ENCODE measurements around the gene BLM.

BLM gene

DNA sequence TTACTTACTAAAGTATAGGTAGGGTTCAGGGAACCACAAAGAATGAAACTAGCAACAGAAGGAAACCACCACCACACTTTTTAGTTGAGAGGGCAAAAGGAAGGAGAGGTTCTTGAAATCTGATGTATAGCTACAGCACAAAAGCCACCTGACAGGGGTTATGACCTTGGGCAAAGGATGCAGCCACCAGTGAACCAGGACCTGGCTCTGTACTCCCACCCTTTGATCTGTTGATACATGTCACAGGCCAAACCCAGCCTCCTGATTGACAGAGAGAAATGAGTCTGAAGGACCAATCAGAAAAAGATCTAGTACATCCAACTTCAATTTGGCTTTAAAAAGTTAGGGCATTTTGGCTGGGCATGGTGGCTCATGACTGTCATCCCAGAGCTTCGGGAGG lies 20.0 kb upstream of the BLM start:
- no peak for DNase-seq (ENCODE audit: low read depth)
- TF ChIP-seq, protein P1, sequence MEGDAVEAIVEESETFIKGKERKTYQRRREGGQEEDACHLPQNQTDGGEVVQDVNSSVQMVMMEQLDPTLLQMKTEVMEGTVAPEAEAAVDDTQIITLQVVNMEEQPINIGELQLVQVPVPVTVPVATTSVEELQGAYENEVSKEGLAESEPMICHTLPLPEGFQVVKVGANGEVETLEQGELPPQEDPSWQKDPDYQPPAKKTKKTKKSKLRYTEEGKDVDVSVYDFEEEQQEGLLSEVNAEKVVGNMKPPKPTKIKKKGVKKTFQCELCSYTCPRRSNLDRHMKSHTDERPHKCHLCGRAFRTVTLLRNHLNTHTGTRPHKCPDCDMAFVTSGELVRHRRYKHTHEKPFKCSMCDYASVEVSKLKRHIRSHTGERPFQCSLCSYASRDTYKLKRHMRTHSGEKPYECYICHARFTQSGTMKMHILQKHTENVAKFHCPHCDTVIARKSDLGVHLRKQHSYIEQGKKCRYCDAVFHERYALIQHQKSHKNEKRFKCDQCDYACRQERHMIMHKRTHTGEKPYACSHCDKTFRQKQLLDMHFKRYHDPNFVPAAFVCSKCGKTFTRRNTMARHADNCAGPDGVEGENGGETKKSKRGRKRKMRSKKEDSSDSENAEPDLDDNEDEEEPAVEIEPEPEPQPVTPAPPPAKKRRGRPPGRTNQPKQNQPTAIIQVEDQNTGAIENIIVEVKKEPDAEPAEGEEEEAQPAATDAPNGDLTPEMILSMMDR (conservative IDR thresholded peaks at IDR 0.05; ENCODE audit: low read depth, low read length) = no peak
- H3K4me3 ChIP-seq (ENCODE audit: low read length) = no peak overlapping the region

GRCh38 chr15:90698629-90699028 lies 18.5 kb upstream of the BLM start:
- DNase-seq (ENCODE audit: low read depth) = no peak
- H3K4me3 ChIP-seq (ENCODE audit: low read length) = no peak overlapping the region
- TF ChIP-seq, protein P1 (conservative IDR thresholded peaks at IDR 0.05; ENCODE audit: low read depth, low read length) = no peak

DNA sequence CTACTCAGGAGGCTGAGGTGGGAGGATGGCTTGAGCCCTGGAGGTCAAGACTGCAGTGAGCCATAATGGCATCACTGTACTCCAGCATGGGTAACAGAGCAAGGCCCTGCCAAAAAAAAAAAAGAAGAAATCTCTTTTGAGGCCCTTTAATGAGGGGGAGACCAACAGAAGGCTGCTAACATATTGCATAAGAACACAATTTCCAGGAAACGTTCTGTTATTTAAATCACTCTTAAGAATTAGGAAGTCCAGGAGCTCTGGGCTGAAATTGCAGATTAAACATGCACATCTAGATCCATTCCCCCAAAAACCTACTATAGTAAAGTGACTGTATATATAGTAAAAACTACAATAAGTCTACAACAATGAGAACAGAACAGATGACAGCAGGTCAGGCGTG lies 16.1 kb upstream of the BLM start:
- H3K4me3 ChIP-seq (ENCODE audit: low read length) = no peak overlapping the region
- TF ChIP-seq, protein P1 (conservative IDR thresholded peaks at IDR 0.05; ENCODE audit: low read depth, low read length) = no peak
- no peak for DNase-seq (ENCODE audit: low read depth)

- H3K4me3 ChIP-seq (ENCODE audit: low read length) = no peak overlapping the region
- TF ChIP-seq, protein P1 (conservative IDR thresholded peaks at IDR 0.05; ENCODE audit: low read depth, low read length) = no peak
- no peak for DNase-seq (ENCODE audit: low read depth)
These were observed 15.1 kb upstream of the BLM start for GRCh38 chr15:90701880-90702630.

DNA sequence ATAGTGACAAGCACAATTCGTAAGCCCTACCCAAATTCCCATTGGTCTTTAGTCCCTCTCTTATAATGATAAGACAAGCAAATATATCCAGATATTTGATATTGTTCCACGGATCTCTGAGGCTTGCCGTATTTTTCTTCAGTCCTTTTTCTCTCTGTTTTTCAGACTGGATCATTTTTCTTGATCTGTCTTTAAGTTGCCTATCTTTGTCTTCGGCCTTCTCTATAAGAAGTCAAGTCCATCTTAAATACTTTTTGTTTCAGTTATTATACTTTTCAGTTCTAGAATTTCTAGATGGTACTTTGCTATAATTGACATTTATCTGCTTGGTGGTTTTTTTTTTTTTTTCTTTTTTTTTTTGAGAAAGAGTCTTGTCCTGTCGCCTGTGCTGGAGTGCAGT lies 13.7 kb upstream of the BLM start:
- DNase-seq (ENCODE audit: low read depth) = no peak
- TF ChIP-seq, protein P1 (conservative IDR thresholded peaks at IDR 0.05; ENCODE audit: low read depth, low read length) = no peak
- H3K4me3 ChIP-seq (ENCODE audit: low read length) = no peak overlapping the region

DNA sequence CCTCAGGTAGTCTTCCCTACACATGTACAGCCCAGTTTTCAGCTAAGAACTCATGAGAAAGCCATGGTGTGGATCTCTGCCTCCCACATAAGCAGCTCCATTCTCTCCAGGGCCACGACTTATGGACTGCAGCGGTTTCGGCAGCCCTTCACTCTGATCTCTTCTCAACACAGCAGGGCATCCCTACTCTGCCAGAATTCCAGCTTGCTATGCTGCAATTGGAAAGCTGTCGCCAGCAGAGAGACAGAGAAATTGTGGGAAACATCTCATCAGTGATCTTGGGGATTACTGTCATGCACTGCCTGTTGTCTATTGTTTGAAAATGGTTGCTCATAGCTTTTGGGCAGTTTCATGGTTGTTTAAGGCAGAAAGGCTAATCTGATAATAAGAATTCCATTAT lies 11.9 kb upstream of the BLM start:
- TF ChIP-seq, protein P1 (conservative IDR thresholded peaks at IDR 0.05; ENCODE audit: low read depth, low read length) = no peak
- no peak overlapping the region for H3K4me3 ChIP-seq (ENCODE audit: low read length)
- DNase-seq (ENCODE audit: low read depth) = no peak
